Neural cell (in vitro differentiated cells): ENCODE data around the gene GANC. TPM values are rescaled to one million over a fixed set of nuclear protein-coding genes. Genes with fewer than 3 reads are reported as not detected.

Experiments used
- H2AFZ ChIP-seq: fragments of 200-600, 300-800 bp; sonication (generic), shearing (Covaris generic); 2 replicates; pipeline ENCODE4 v1.6.0; 2014; ENCODE audit warnings: low read depth, mild to moderate bottlenecking, antibody characterized with exemption, low read length, moderate library complexity
- H3F3A ChIP-seq: fragments of 200-600 bp; shearing (Covaris generic); 2 replicates; pipeline ENCODE4 v1.6.1; 2016; ENCODE audit warnings: mild to moderate bottlenecking, moderate library complexity, mixed read lengths, antibody characterized with exemption, low read length; ENCODE audit not compliant: insufficient read depth, poor library complexity, severe bottlenecking
- H3K27ac ChIP-seq: fragments of 200-600, 300-800 bp; sonication (generic), shearing (Covaris generic); 2 replicates; pipeline ENCODE4 v1.5.1; 2014; ENCODE audit warnings: mild to moderate bottlenecking, low read length, moderate library complexity
- H3K27me3 ChIP-seq: fragments of 300-800, 200-600 bp; sonication (generic), shearing (Covaris generic); 2 replicates; pipeline ENCODE4 v1.6.0; 2014; ENCODE audit warnings: mild to moderate bottlenecking, low read depth, low read length, moderate library complexity; ENCODE audit not compliant: insufficient read depth
- H3K36me3 ChIP-seq: fragments of 300-800, 200-600 bp; sonication (generic), shearing (Covaris generic); 2 replicates; pipeline ENCODE4 v1.5.1; 2014; ENCODE audit warnings: mild to moderate bottlenecking, antibody characterized with exemption, low read length, moderate library complexity; ENCODE audit not compliant: insufficient read depth
- H3K4me2 ChIP-seq: fragments of 300-800, 200-600 bp; sonication (generic), shearing (Covaris generic); 2 replicates; pipeline ENCODE4 v1.6.0; 2014; ENCODE audit warnings: mild to moderate bottlenecking, low read length
- H3K4me3 ChIP-seq: fragments of 300-800, 200-600 bp; sonication (generic), shearing (Covaris generic); 2 replicates; pipeline ENCODE4 v1.5.1; 2014; ENCODE audit warnings: mild to moderate bottlenecking, low read length, moderate library complexity
- H3K79me2 ChIP-seq: fragments of 200-600 bp; shearing (Covaris generic); replicated peaks from 2 replicates; pipeline ENCODE4 v1.6.0; 2014; ENCODE audit warnings: mild to moderate bottlenecking, low read length, moderate library complexity; ENCODE audit not compliant: insufficient read depth
- H3K9ac ChIP-seq: fragments of 300-800, 200-600 bp; sonication (generic), shearing (Covaris generic); 2 replicates; pipeline ENCODE4 v1.6.1; 2016; ENCODE audit warnings: mild to moderate bottlenecking, low read length, mixed read lengths
- H3K9me2 ChIP-seq: fragments of 200-600 bp; shearing (Covaris generic); 2 replicates; pipeline ENCODE4 v1.6.1; 2016; ENCODE audit warnings: mild to moderate bottlenecking, low read length, mixed read lengths; ENCODE audit not compliant: insufficient read depth
- H3K9me3 ChIP-seq: fragments of 200-600, 300-800 bp; sonication (generic), shearing (Covaris generic); 2 replicates; pipeline ENCODE4 v1.6.1; 2016; ENCODE audit warnings: mild to moderate bottlenecking, mixed run types, low read length, moderate library complexity, mixed read lengths
- H4K20me1 ChIP-seq: fragments of 200-600 bp; shearing (Covaris generic); 2 replicates; pipeline ENCODE4 v1.6.1; 2016; ENCODE audit warnings: mild to moderate bottlenecking, mixed run types; ENCODE audit not compliant: insufficient read depth
- CTCF ChIP-seq: fragments of 450-650 bp; IDR thresholded peaks from 2 replicates; pipeline ENCODE4 v1.5.1; 2014; ENCODE audit warnings: antibody characterized with exemption, mild to moderate bottlenecking, moderate library complexity; ENCODE audit not compliant: poor library complexity, severe bottlenecking
- EP300 ChIP-seq: fragments of 450-650 bp; conservative IDR thresholded peaks from 2 replicates; pipeline ENCODE4 v1.6.1; 2014; ENCODE audit warnings: antibody characterized with exemption, mild to moderate bottlenecking, moderate library complexity; ENCODE audit not compliant: poor library complexity, severe bottlenecking
- EZH2 ChIP-seq: fragments of 200-600, 300-800 bp; shearing (Covaris generic), sonication (generic); IDR thresholded peaks from 2 replicates; pipeline ENCODE4 v1.6.1; 2014; ENCODE audit warnings: antibody characterized with exemption, low read length, borderline replicate concordance, mild to moderate bottlenecking; ENCODE audit not compliant: insufficient read depth, poor library complexity, severe bottlenecking
- MXI1 ChIP-seq: fragments of 450-650 bp; conservative IDR thresholded peaks from 2 replicates; pipeline ENCODE4 v1.6.1; 2014; ENCODE audit warnings: antibody characterized with exemption, mild to moderate bottlenecking; ENCODE audit not compliant: poor library complexity, severe bottlenecking
- POLR2AphosphoS5 ChIP-seq: IDR thresholded peaks from 2 replicates; pipeline ENCODE4 v1.6.1; 2012
- RAD21 ChIP-seq: fragments of 450-650 bp; conservative IDR thresholded peaks from 2 replicates; pipeline ENCODE4 v1.6.1; 2014; ENCODE audit warnings: antibody characterized with exemption, mild to moderate bottlenecking, moderate library complexity
- SMC3 ChIP-seq: fragments of 450-650 bp; conservative IDR thresholded peaks from 2 replicates; pipeline ENCODE4 v1.6.1; 2014; ENCODE audit warnings: antibody characterized with exemption, mild to moderate bottlenecking, moderate library complexity; ENCODE audit not compliant: poor library complexity
- TAF1 ChIP-seq: IDR thresholded peaks from 2 replicates; pipeline ENCODE4 v1.6.1; 2012; ENCODE audit warnings: low read depth
- polyA plus RNA-seq: library from polyadenylated mRNA; depleted of rRNA; stranded (reverse); fragments of >200 nt; gene quantifications from 2 replicates; pipeline ENCODE4 v1.2.3, GENCODE V29; 2014
- TF ChIP-seq, protein P1 (sequence below): IDR thresholded peaks from 2 replicates; pipeline ENCODE4 v1.6.1; 2012; ENCODE audit warnings: borderline replicate concordance

GANC gene
- polyA plus RNA-seq, 1 donor from 2014 or later, result 6.0 TPM

DNA sequence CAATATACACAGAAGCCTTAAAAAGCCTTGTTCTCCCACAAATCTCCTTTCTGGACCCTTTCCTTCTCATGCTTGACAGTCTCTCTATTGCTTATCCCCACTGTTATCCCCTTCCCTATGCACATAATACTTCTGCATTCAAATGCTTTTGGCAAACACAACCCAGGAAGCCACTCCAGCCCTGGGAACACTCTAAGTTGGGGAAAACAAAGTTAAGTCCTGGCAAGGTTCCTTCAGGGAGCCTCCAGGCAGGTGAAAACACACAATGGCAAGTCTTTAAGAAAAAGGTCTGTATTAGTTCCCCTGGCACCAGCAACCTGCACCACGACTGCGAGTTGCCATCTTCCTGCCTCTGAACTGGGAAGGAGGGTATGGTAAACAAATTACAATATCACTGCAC, 19.7 kb upstream of the GANC start:
- peaks cover 7% of the 10 kb centered on the region for H3K9me3 ChIP-seq
- no peaks in the 10 kb centered on the region for H3F3A ChIP-seq
- no peaks in the 10 kb centered on the region for H3K9me2 ChIP-seq
- no peaks in the 10 kb centered on the region for H3K79me2 ChIP-seq
- no peak overlapping the region for H3K4me2 ChIP-seq
- no peaks in the 10 kb centered on the region for H3K27me3 ChIP-seq
- no peak overlapping the region for H2AFZ ChIP-seq
- no peak overlapping the region for H3K4me3 ChIP-seq
- TF ChIP-seq EP300 (no peak), POLR2AphosphoS5 (no peak), RAD21 (no peak), SMC3 (no peak), CTCF (no peak), MXI1 (no peak), EZH2 (no peak), TAF1 (no peak)
- TF ChIP-seq, protein P1, sequence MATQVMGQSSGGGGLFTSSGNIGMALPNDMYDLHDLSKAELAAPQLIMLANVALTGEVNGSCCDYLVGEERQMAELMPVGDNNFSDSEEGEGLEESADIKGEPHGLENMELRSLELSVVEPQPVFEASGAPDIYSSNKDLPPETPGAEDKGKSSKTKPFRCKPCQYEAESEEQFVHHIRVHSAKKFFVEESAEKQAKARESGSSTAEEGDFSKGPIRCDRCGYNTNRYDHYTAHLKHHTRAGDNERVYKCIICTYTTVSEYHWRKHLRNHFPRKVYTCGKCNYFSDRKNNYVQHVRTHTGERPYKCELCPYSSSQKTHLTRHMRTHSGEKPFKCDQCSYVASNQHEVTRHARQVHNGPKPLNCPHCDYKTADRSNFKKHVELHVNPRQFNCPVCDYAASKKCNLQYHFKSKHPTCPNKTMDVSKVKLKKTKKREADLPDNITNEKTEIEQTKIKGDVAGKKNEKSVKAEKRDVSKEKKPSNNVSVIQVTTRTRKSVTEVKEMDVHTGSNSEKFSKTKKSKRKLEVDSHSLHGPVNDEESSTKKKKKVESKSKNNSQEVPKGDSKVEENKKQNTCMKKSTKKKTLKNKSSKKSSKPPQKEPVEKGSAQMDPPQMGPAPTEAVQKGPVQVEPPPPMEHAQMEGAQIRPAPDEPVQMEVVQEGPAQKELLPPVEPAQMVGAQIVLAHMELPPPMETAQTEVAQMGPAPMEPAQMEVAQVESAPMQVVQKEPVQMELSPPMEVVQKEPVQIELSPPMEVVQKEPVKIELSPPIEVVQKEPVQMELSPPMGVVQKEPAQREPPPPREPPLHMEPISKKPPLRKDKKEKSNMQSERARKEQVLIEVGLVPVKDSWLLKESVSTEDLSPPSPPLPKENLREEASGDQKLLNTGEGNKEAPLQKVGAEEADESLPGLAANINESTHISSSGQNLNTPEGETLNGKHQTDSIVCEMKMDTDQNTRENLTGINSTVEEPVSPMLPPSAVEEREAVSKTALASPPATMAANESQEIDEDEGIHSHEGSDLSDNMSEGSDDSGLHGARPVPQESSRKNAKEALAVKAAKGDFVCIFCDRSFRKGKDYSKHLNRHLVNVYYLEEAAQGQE, result no peak
- peaks cover 19% of the 10 kb centered on the region for H3K36me3 ChIP-seq
- no peak overlapping the region for H3K9ac ChIP-seq
- no peaks in the 10 kb centered on the region for H4K20me1 ChIP-seq
- H3K27ac ChIP-seq, result no peak overlapping the region

DNA sequence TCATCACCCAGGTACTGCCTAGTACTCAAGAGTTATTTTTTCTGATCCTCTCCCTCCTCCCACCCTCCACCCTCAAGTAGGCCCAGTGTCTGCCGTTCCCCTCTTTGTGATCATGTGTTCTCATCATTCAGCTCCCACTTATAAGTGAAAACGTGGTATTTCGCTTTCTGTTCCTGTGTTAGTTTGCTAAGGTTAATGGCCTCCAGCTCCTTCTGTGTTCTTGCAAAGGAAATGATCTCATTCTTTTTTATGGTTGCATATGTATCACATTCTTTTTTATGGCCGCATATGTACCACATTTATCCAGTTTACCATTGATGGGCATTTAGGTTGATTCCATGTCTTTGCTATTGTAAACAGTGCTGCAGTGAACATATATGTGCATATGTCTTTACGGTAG, 8.2 kb upstream of the GANC start:
- H4K20me1 ChIP-seq, result no peaks in the 10 kb centered on the region
- H3K9me3 ChIP-seq, result no peaks in the 10 kb centered on the region
- peaks cover 16% of the 10 kb centered on the region for H3K36me3 ChIP-seq
- TF ChIP-seq EP300, result no peak
- no peak for TF ChIP-seq SMC3
- TF ChIP-seq RAD21, result no peak
- no peak for TF ChIP-seq MXI1
- no peak for TF ChIP-seq POLR2AphosphoS5
- no peak overlapping the region for H3K4me2 ChIP-seq
- peaks cover 13% of the 10 kb centered on the region for H3K79me2 ChIP-seq
- H3K4me3 ChIP-seq, result no peak overlapping the region
- no peak overlapping the region for H3K27ac ChIP-seq
- H3K9me2 ChIP-seq, result no peaks in the 10 kb centered on the region
- no peak overlapping the region for H3K9ac ChIP-seq
- no peaks in the 10 kb centered on the region for H3K27me3 ChIP-seq
- H2AFZ ChIP-seq, result no peak overlapping the region
- H3F3A ChIP-seq, result no peaks in the 10 kb centered on the region

DNA sequence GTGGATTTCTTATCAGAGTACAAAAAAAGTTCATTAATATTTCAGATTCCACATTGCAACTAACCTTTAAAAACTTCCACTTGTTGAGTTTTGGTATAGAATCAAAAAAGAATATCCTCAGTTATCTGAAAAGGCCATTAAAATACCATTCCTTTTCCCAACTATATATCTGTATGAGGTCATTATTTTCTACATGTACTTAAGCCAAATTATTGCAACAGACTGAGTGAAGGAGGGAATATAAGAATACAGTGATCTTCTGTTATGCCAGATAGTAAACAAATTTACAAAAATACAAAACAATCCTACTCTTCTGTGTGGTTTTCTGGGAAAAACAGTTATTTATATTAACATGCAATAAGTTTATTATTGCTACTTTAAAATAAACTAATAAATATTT, 5.7 kb upstream of the GANC start:
- H2AFZ ChIP-seq, result no peak overlapping the region
- TF ChIP-seq SMC3 (no peak), TAF1 (no peak), EP300 (no peak), RAD21 (no peak), POLR2AphosphoS5 (no peak), MXI1 (no peak), CTCF (no peak), EZH2 (no peak)
- TF ChIP-seq, protein P1, result no peak
- H3K9me2 ChIP-seq, result no peaks in the 10 kb centered on the region
- H3K27me3 ChIP-seq, result no peaks in the 10 kb centered on the region
- peaks cover 35% of the 10 kb centered on the region for H3K79me2 ChIP-seq
- no peak overlapping the region for H3K4me2 ChIP-seq
- H3K27ac ChIP-seq, result no peak overlapping the region
- H3K36me3 ChIP-seq, result peaks cover 12% of the 10 kb centered on the region
- no peaks in the 10 kb centered on the region for H4K20me1 ChIP-seq
- H3K9ac ChIP-seq, result no peak overlapping the region
- no peaks in the 10 kb centered on the region for H3F3A ChIP-seq
- no peak overlapping the region for H3K4me3 ChIP-seq
- H3K9me3 ChIP-seq, result no peaks in the 10 kb centered on the region
